ENCODE results near the gene PADI1.

The PADI1 gene

DNA sequence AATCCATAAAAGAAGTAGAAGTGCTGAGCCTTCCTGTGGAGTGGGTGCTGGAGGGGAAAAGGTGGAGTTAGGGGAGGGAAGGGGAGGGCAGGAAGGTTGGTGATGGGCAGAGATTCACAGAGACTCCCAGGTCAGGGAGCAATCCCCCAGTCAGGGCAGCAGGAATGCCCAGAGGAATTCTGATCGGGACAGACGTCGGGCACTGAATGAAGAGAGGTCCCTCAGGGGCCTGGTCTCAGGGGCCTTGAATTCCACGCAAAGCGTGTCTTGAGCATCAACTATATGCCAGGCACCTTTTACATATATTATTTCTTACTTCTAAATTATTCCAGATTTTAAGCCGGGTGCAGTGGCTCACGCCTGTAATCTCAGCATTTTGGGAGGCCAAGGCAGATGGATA lies 7.2 kb upstream of the PADI1 start:
- TF ChIP-seq, protein P1, sequence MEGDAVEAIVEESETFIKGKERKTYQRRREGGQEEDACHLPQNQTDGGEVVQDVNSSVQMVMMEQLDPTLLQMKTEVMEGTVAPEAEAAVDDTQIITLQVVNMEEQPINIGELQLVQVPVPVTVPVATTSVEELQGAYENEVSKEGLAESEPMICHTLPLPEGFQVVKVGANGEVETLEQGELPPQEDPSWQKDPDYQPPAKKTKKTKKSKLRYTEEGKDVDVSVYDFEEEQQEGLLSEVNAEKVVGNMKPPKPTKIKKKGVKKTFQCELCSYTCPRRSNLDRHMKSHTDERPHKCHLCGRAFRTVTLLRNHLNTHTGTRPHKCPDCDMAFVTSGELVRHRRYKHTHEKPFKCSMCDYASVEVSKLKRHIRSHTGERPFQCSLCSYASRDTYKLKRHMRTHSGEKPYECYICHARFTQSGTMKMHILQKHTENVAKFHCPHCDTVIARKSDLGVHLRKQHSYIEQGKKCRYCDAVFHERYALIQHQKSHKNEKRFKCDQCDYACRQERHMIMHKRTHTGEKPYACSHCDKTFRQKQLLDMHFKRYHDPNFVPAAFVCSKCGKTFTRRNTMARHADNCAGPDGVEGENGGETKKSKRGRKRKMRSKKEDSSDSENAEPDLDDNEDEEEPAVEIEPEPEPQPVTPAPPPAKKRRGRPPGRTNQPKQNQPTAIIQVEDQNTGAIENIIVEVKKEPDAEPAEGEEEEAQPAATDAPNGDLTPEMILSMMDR (IDR thresholded peaks at IDR 0.05; ENCODE audit: low read length, missing control alignments), result no peak
- no peak for DNase-seq (ENCODE audit: low read depth)
- no peak overlapping the region for H3K4me3 ChIP-seq (replicated peaks; ENCODE audit: low read depth, low read length)

- TF ChIP-seq, protein P1 (IDR thresholded peaks at IDR 0.05; ENCODE audit: low read length, missing control alignments), result no peak
- no peak for DNase-seq (ENCODE audit: low read depth)
Measured at GRCh38 chr1:17198476-17199258, 6.3 kb upstream of the PADI1 start.

DNA sequence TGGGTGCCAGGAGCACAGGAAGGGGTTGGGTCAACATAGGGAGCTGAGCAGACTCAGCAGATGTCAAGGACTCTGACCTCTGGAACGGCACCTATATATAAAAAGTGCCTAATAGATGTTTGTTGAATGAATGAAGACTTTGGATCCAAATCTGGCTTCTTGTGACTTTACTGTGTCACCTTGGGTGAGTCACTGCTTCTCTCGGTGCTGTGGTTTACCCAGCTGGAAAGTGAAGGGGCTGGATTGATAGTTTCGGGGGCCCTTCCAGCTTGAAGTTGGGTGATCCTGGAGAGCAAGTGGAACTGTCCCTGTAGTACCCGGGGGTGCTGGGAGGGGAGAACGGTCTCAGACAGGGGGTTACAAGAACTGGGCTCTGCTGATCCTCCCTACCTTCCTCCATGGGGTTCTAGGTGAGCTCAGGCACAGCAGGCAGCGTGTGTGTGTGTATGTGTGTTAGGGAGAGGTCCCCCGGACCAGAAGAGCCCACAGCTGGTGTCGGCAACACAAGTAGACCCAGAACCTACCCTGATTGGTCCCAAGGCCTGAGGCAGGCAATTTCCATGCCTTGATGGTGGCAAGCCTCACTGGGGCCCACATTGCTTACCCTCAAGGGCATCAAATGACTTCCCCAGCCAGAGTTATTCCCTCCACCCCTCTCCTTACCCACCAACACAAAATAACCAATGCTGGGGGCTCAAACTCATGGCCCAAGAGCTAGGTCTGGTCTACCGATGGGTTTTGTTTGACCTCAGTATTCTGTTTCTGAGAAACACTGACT lies 5.5 kb upstream of the PADI1 start:
- H3K4me3 ChIP-seq (replicated peaks; ENCODE audit: low read depth, low read length), result no peak overlapping the region
- TF ChIP-seq, protein P1 (IDR thresholded peaks at IDR 0.05; ENCODE audit: low read length, missing control alignments), result no peak
- DNase-seq (ENCODE audit: low read depth), result no peak

More at GRCh38 chr1:17198476-17199258, 6.3 kb upstream of the PADI1 start:
- no peak overlapping the region for H3K4me3 ChIP-seq (replicated peaks; ENCODE audit: low read depth, low read length)

DNA sequence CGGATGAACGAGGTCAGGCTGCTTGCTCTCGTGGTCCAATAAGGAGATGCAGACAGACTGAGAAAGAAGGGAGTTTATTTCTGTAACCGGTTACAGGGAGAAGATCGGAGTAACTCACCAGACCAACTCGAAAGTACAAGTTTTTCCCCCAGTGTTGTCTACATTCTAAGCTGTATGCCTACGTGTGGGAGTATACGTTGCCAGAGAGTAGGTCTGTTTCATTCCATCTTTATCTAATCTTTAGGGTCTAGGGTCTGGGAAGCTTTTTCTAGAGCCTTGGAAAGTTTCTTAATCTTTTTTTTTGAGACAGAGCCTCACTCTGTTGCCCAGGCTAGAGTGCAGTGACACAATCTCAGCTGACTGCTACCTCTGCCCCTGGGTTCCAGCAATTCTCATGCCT lies 4.7 kb upstream of the PADI1 start:
- DNase-seq (ENCODE audit: low read depth), result peak; percentile 43
- H3K4me3 ChIP-seq (replicated peaks; ENCODE audit: low read depth, low read length), result no peak overlapping the region
- TF ChIP-seq, protein P1 (IDR thresholded peaks at IDR 0.05; ENCODE audit: low read length, missing control alignments), result no peak

- no peak for DNase-seq (ENCODE audit: low read depth)
- no peak overlapping the region for H3K4me3 ChIP-seq (replicated peaks; ENCODE audit: low read depth, low read length)
- TF ChIP-seq, protein P1 (IDR thresholded peaks at IDR 0.05; ENCODE audit: low read length, missing control alignments), result no peak
Measured at GRCh38 chr1:17200756-17201155, 4.2 kb upstream of the PADI1 start.

- no peak overlapping the region for H3K4me3 ChIP-seq (replicated peaks; ENCODE audit: low read depth, low read length)
- TF ChIP-seq, protein P1 (IDR thresholded peaks at IDR 0.05; ENCODE audit: low read length, missing control alignments), result no peak
Measured at GRCh38 chr1:17201201-17202021, 3.5 kb upstream of the PADI1 start.

More at GRCh38 chr1:17201201-17202021, 3.5 kb upstream of the PADI1 start:
- DNase-seq (ENCODE audit: low read depth), result no peak
